ENCODE results near the gene PUS1.

- TF ChIP-seq CTCF (conservative IDR thresholded peaks at IDR 0.05; ENCODE audit: low read depth, low read length) (no peak), MAZ (IDR thresholded peaks at IDR 0.05; ENCODE audit: borderline replicate concordance, low read depth, low read length) (no peak), ELK1 (IDR thresholded peaks at IDR 0.05; ENCODE audit: borderline replicate concordance, low read depth, low read length) (no peak)
Observed at GRCh38 chr12:131944601-131945251, 15.7 kb downstream of the PUS1 start.

Measured in IMR-90 (cell line).